GM23338 (cell line): Measurements from ENCODE around the gene TFAP2A. TPM values are rescaled to one million over a fixed set of nuclear protein-coding genes. Genes with fewer than 3 reads are reported as not detected.
A peak's percentile ranks its signal among the peaks of the same experiment; 100 is the strongest.

Source experiments
- ATAC-seq: fragments of 200-7000 bp; cut with Tn5 transposase; 3 replicates; pipeline ENCODE4 v1.9.1; 2020
- DNase-seq: peaks from one replicate; pipeline ENCODE4 v3.0.0-alpha.2; 2015; ENCODE audit warnings: low spot score
- H2AFZ ChIP-seq: fragments of 200-600 bp; sonication (generic); 2 replicates; pipeline ENCODE4 v1.8.0; 2016; ENCODE audit warnings: antibody characterized with exemption, mild to moderate bottlenecking, moderate library complexity
- H3F3A ChIP-seq: fragments of 200-600 bp; sonication (generic); replicated peaks from 2 replicates; pipeline ENCODE4 v1.8.0; 2017; ENCODE audit warnings: antibody characterized with exemption, mixed run types, low read depth
- H3K27ac ChIP-seq: fragments of 200-600 bp; sonication (generic); 2 replicates; pipeline ENCODE4 v1.6.1; 2016; ENCODE audit warnings: low read depth
- H3K27me3 ChIP-seq: fragments of 200-600 bp; sonication (generic); 2 replicates; pipeline ENCODE4 v1.8.0; 2016; ENCODE audit warnings: mild to moderate bottlenecking, mixed run types, moderate library complexity; ENCODE audit not compliant: insufficient read depth
- H3K36me3 ChIP-seq: fragments of 200-600 bp; sonication (generic); 2 replicates; pipeline ENCODE4 v1.8.0; 2016; ENCODE audit warnings: mild to moderate bottlenecking; ENCODE audit not compliant: insufficient read depth
- H3K4me1 ChIP-seq: fragments of 200-600 bp; sonication (generic); 2 replicates; pipeline ENCODE4 v1.8.0; 2016; ENCODE audit warnings: mild to moderate bottlenecking, moderate library complexity; ENCODE audit not compliant: insufficient read depth
- H3K4me2 ChIP-seq: fragments of 200-600 bp; sonication (generic); 2 replicates; pipeline ENCODE4 v1.7.1; 2017; ENCODE audit warnings: mixed run types
- H3K4me3 ChIP-seq: fragments of 200-600 bp; sonication (generic); 2 replicates; pipeline ENCODE4 v1.6.1; 2016; ENCODE audit warnings: mixed run types
- H3K79me2 ChIP-seq: fragments of 200-600 bp; sonication (generic); replicated peaks from 2 replicates; pipeline ENCODE4 v1.8.0; 2017; ENCODE audit warnings: mild to moderate bottlenecking; ENCODE audit not compliant: insufficient read depth
- H3K9me2 ChIP-seq: fragments of 200-600 bp; sonication (generic); 2 replicates; pipeline ENCODE4 v1.8.0; 2017; ENCODE audit not compliant: insufficient read depth
- H4K20me1 ChIP-seq: fragments of 200-600 bp; sonication (generic); replicated peaks from 2 replicates; pipeline ENCODE4 v1.8.0; 2017; ENCODE audit warnings: mild to moderate bottlenecking; ENCODE audit not compliant: insufficient read depth
- H3K27ac Mint-ChIP-seq: 2 replicates; pipeline ENCODE4 v1.8.0; 2020; ENCODE audit warnings: inconsistent platforms, mild to moderate bottlenecking, moderate library complexity, mixed read lengths
- H3K27me3 Mint-ChIP-seq: 3 replicates; pipeline ENCODE4 v1.8.0; 2022; ENCODE audit warnings: low read depth, mild to moderate bottlenecking, moderate library complexity, mixed read lengths, inconsistent platforms; ENCODE audit not compliant: insufficient read depth, poor library complexity
- H3K36me3 Mint-ChIP-seq: 3 replicates; pipeline ENCODE4 v1.8.0; 2021; ENCODE audit warnings: low read depth, mild to moderate bottlenecking, inconsistent platforms, moderate library complexity, mixed read lengths
- H3K4me1 Mint-ChIP-seq: 3 replicates; pipeline ENCODE4 v1.8.0; 2020; ENCODE audit warnings: mild to moderate bottlenecking, inconsistent platforms, mixed read lengths
- H3K4me3 Mint-ChIP-seq: 3 replicates; pipeline ENCODE4 v1.8.0; 2021; ENCODE audit warnings: moderate library complexity, mild to moderate bottlenecking, inconsistent platforms, mixed read lengths
- H3K9me3 Mint-ChIP-seq: 3 replicates; pipeline ENCODE4 v1.8.0; 2020; ENCODE audit warnings: moderate library complexity, mild to moderate bottlenecking, inconsistent platforms, mixed read lengths
- CREB1 ChIP-seq: fragments of 250-450 bp; sonication (Bioruptor Pico); IDR thresholded peaks from 2 replicates; pipeline ENCODE4 v1.5.0; 2020; ENCODE audit warnings: low read depth, mild to moderate bottlenecking, moderate library complexity
- CTCF ChIP-seq, 2 experiments: fragments of 200-600 bp in 1 of 2; sonication (generic) in 1 of 2; conservative IDR thresholded peaks; 2 replicates each; pipeline versions ENCODE4 v1.5.1 to v1.6.1; 2016 to 2017; ENCODE audit warnings: antibody characterized with exemption in 2 of 2, low read depth in 2 of 2, mild to moderate bottlenecking in 2 of 2, moderate library complexity in 1 of 2
- ETS1 ChIP-seq: IDR thresholded peaks from 2 replicates; pipeline ENCODE4 v1.6.1; 2016; ENCODE audit warnings: antibody characterized with exemption
- EZH2 ChIP-seq: fragments of 200-600 bp; sonication (generic); IDR thresholded peaks from one replicate; pipeline ENCODE4 v1.8.0; 2017; ENCODE audit warnings: antibody characterized with exemption, mild to moderate bottlenecking, low read depth; ENCODE audit not compliant: unreplicated experiment
- EZH2phosphoT487 ChIP-seq: fragments of 200-600 bp; sonication (generic); IDR thresholded peaks from one replicate; pipeline ENCODE4 v1.8.1; 2018; ENCODE audit warnings: antibody characterized with exemption; ENCODE audit not compliant: unreplicated experiment
- JUNB ChIP-seq: IDR thresholded peaks from one replicate; pipeline ENCODE4 v1.6.1; 2016; ENCODE audit warnings: antibody characterized with exemption; ENCODE audit not compliant: unreplicated experiment
- NANOG ChIP-seq: IDR thresholded peaks from 2 replicates; pipeline ENCODE4 v1.6.1; 2016; ENCODE audit warnings: antibody characterized with exemption, borderline replicate concordance
- POLR2AphosphoS5 ChIP-seq: IDR thresholded peaks from 2 replicates; pipeline ENCODE4 v1.6.1; 2016; ENCODE audit warnings: antibody characterized with exemption, low read depth
- REST ChIP-seq: IDR thresholded peaks from one replicate; pipeline ENCODE4 v1.6.1; 2018; ENCODE audit warnings: antibody characterized with exemption; ENCODE audit not compliant: unreplicated experiment
- STAT1 ChIP-seq: IDR thresholded peaks from one replicate; pipeline ENCODE4 v1.6.1; 2016; ENCODE audit warnings: antibody characterized with exemption; ENCODE audit not compliant: unreplicated experiment
- ZNF114 ChIP-seq: fragments of 250-450 bp; sonication (Bioruptor Pico); IDR thresholded peaks from 2 replicates; pipeline ENCODE4 v1.5.0; 2020; ENCODE audit warnings: mild to moderate bottlenecking, moderate library complexity
- ZNF331 ChIP-seq: fragments of 250-450 bp; sonication (Bioruptor Pico); IDR thresholded peaks from 2 replicates; pipeline ENCODE4 v1.5.0; 2020; ENCODE audit warnings: low read depth, mild to moderate bottlenecking, moderate library complexity
- ZNF462 ChIP-seq: fragments of 250-450 bp; sonication (Bioruptor Pico); IDR thresholded peaks from 2 replicates; pipeline ENCODE4 v1.5.0; 2020; ENCODE audit warnings: mild to moderate bottlenecking, moderate library complexity
- long read RNA-seq: library from polyadenylated mRNA; unstranded; transcript quantifications from one replicate; pipeline ENCODE4 v2.0.0, GENCODE V29; 2020; ENCODE audit not compliant: unreplicated experiment
- polyA plus RNA-seq: library from polyadenylated mRNA; unstranded; fragments of >200 nt; fragmentation: Nextera tagmentation; extraction: Ambion mirVana; gene quantifications from 2 replicates; pipeline ENCODE4 v1.2.1, GENCODE V29; 2016
- total RNA-seq: library from RNA; depleted of rRNA; stranded (reverse); fragments of >200 nt; shearing (Covaris generic); gene quantifications from 2 replicates; pipeline ENCODE4 v1.2.3, GENCODE V29; 2014; rRNA removed

The TFAP2A gene
- total RNA-seq (not detected in 2 replicates), polyA plus RNA-seq (0.21 TPM in 1 of 2 replicates, not detected in the other)
- long read RNA-seq = 0 reads

GRCh38 chr6:10414756-10415616, at the start of gene TFAP2A:
TFAP2A (minus strand) TSS chr6:10415074; CDS start chr6:10414991, 83 bp downstream.
- Histone ChIP-seq H3K9me2 (no peaks in the 10 kb centered on the region), H3F3A (peaks cover 62% of the 10 kb centered on the region), H4K20me1 (peaks cover 21% of the 10 kb centered on the region), H3K79me2 (no peaks in the 10 kb centered on the region), H3K36me3 (no peaks in the 10 kb centered on the region), H3K4me3 (peak within 1 kb of the TSS; percentile 54), H3K4me2 (peak within 1 kb of the TSS; percentile 84), H3K4me1 (peaks cover 70% of the 10 kb centered on the region), H3K27me3 (peaks cover 98% of the 10 kb centered on the region), H2AFZ (peak within 1 kb of the TSS; percentile 73), H3K27ac (no peak within 1 kb of the TSS)
- peak within 1 kb of the TSS; percentile 65 for H3K4me3 Mint-ChIP-seq
- peak; percentile 3 for ATAC-seq
- TF ChIP-seq ZNF462 (CRISPR knock-in tag) (no peak), CTCF (conservative IDR thresholded peaks at IDR 0.05; ENCODE audit: low read depth in 2 of 2) (peak in 1 of 2 experiments; percentile 61; a peak in 3 of 4 replicates), EZH2 (peak; percentile 94), POLR2AphosphoS5 (no peak), STAT1 (no peak), NANOG (0 out of 2 replicates have a peak, but pooled peaks have one; percentile 26), JUNB (no peak), ZNF331 (no peak), ZNF114 (no peak), ETS1 (no peak), REST (no peak), EZH2phosphoT487 (peak; percentile 97), CREB1 (CRISPR knock-in tag) (no peak)
- peaks cover 97% of the 10 kb centered on the region for H3K27me3 Mint-ChIP-seq
- H3K9me3 Mint-ChIP-seq = peaks cover 9% of the 10 kb centered on the region
- no peak within 1 kb of the TSS for H3K27ac Mint-ChIP-seq
- DNase-seq = peak; percentile 95
- 0 out of 3 replicates have a peak, but pooled peaks cover 3% of the 10 kb centered on the region for H3K36me3 Mint-ChIP-seq
- peaks cover 66% of the 10 kb centered on the region for H3K4me1 Mint-ChIP-seq
